A172 (cell line): ENCODE data around the gene BTBD2. TPM values are rescaled to one million over a fixed set of nuclear protein-coding genes. Genes with fewer than 3 reads are reported as not detected.
A peak's percentile ranks its signal among the peaks of the same experiment; 100 is the strongest.
"Not testable (repeated sequence)": the region's sequence is repeated elsewhere in the genome, so short reads cannot be mapped to it uniquely, and the experiment has no call there.

Experiments used
- DNase-seq: peaks from one replicate; pipeline ENCODE4 v3.0.0-alpha.2; 2015; ENCODE audit warnings: low spot score
- total RNA-seq: library from RNA; depleted of rRNA; stranded (reverse); fragments of >200 nt; shearing (Covaris generic); gene quantifications from 2 replicates; pipeline ENCODE4 v1.2.3, GENCODE V29; 2014

The BTBD2 gene
- total RNA-seq, 1 experiment from 2014 or later, result 60.4 TPM

DNA sequence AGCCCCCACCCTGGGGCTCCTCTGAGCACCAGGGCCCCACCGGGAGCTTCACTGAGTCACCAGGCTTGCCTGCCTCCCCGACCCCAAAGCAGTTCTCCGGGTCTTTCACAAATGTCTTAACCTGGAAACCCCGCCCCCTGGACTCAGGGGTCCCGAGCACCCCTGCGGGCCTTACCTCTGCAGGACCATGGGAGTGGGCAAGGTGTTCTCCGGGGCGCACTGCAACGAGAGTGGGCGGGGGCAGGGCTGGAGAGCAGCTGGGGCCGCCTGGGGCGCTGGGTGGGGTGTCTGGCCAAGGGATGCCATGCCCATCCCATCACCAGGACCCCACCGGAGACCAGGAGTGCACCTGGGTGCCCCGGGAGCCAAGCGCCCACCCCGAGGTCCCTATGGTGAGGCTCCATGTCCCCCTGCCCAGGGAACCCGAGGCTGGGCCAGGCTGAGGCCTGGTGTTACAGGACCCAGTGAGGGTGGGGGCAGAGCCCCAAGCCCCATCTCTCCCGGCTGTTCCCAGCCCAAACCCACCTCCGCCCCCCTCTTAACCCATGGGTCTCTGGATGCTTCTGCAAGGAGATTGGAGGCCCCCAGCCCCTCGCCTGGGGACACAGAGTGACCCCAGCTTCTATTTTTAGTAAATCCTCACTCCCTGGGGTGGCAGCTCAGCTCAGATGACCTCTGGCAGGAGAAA, 24.6 kb upstream of the BTBD2 start:
- no peak for DNase-seq

DNA sequence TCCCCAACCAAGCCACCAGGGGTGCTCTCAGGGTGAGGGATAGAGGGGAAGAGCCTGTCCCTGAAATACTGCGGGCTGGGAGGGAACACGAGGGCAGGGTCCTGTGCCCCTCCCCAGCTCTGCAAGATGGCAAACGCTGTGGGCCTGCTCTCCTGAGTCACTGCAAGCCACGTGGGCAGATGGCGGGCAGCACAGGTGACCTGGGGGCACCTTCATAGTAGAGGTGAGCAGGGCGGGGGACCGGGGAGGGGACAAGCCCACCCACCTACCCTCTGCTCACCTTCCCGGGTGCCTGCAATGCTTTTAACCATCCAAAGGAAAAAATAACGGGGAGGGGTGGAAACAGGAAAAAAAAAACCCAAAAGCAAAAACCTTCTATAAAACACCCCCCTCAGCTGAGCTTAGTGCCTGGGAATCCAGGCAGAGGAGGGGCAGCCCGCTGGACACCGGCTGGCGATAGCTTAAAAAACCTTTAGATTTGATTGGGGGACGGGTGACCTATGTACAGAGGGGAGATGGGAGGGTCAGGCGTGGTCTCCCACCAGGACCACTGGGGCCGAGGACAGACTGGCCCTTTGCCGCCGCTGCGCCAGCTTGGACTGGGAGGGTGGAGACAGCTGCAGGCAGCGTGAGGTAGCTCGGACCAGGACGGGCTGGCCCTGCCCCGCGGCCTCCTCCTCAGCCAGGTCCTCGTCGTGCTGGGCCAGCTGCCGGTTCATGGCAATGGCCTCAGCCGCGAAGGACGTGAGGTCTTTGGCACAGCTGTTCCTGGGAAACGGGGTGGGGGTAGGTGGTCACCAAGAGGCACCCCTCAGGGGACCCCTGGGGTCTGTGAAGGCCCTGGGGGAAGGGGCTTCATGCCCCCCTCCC, 23.8 kb upstream of the BTBD2 start:
- DNase-seq, result no peak

DNA sequence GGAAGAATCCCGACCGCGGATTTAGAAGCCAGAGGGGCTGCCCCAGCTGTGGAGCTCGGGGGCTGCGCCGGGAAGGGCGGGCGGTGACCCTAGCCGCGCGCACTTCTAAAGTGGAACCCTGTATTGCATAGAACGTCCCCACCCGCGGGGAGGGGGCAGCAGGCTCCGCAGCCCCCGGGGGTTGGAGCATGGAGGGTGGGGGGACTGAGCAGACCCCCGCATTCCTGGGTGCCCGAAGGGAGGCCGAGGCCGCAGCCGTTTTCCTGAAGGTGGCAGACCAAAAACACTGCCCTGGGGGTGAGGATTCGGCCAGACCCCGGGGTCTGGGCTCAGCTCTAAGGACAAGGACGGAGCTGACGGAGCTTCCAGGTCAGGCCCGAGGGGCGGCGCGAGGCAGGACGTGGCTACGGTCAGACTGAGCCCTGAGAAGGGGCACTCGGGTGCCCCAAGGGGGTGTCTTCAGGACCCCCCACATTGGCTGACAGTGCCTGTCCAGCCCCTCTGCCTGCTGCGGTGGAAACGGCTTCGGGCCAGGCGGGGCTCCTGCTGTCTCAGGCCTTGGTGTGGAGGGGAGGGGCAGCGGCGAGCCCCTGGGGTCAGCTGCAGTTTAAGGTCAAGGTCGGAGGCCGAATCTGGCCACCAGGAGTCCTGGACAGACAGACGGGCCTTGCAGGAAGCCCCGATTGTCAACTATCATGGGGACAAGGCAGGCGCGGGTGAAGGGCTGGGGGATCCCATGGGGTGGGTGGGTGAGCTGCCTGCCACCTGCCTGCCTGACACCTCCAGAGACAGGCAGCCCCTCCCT, 23.0 kb upstream of the BTBD2 start:
- DNase-seq, result no peak

DNA sequence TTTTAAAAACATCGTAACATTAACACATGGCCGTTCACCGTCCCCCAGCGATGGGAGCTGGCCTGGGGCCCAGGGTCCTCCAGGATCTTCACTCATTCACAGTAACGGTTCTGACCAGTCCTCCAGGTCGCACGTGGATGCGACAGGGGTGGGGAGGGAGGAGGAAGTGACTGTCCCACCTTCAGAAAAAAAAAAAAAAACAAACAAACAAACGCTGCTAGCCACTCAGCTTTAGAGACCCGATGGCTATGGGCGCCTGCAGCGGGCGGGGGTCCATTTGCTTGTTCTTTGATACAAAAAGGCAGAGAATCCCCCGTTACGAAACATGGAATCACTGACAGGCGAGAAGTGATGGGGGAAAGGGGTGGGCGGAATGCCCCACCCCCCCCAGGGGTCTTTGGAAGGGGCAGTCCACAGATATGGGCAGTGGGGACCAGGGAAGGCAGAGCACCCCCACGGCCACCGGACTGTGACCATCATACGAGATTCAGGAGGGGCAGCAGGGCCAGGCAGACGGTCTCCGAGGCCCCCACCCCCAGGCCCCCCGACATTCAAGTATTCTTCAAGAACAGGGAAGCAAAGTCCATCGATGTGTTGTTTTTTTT, 22.2 kb upstream of the BTBD2 start:
- DNase-seq, result no peak

DNA sequence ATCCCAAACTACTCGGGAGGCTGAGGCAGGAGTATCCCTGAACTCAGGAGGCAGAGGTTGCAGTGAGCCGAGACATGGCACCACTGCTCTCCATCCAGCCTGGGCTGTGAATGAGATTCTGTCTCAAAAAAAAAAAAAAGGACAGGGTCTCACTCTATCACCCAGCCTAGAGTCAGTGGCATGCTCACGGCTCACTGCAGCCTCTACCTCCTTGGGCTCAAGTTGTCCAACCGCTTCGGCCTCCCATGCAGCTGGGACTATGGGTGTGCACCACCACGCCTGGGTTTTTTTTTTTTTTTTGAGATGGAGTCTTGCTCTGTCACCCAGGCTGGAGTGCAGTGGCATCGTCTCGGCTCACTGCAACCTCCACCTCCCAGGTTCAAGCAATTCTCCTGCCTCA, 20.9 kb upstream of the BTBD2 start:
- DNase-seq, result no peak

DNA sequence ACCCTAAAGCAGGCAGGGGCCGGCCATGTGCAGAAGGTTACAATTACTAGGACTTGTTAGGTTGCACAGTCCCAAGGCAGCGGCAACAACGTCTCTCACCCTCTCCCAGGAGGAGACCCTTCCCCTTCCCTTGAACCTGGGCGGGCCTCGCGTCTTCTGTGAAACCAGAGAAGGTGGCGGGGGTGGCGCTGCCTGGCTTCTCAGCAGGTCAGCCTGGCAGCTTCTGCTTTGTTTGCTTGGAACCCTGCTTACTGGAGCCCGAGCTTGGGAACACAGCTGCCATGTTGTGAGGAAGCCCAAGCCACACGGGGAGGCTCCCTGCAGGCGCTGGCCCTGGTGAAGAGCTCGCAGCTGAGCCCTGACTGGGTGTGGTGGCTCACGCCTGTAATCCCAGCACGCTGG, 20.1 kb upstream of the BTBD2 start:
- no peak for DNase-seq

DNA sequence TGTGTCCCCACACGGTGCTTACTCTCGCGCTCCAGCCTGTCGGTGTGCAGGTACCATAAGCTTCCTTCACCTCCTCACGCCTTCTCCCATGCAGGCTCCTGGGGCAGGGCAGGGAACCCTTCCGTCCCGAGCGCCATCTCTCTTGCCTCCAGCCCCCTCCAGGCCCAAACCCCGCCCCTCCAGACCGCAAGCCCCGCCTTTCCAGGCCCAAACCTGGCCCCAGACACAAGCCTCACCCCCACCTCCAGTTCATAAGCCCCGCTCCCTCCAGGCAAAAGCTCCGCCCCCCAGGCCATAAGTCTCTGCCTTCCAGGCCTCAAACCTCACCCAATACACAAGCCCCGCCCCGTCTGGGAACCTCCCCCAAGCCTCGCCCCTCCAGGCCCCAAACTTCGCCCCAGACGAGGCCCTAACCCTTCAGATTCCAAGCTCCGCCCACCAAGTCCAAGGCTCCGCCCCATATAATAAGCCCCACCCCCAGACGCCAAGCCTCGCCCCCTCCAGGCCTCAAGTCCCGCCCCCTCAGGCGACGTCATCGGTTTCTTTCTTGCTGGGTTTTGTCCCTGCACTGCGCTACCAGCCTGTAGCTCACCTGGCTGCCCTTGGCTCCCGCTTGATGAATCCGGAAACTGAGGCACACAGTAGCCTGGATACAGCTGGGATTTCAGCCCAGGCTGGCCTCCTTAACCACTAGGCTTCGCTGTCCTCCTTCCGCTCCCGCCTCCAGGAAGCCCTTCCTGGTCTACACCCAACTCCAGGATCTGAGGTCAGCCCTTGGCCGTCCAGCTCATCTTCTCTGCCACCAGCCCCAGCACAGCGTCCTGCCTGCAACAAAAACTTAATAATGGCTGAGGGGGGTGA, 19.4 kb upstream of the BTBD2 start:
- DNase-seq, result no peak

DNA sequence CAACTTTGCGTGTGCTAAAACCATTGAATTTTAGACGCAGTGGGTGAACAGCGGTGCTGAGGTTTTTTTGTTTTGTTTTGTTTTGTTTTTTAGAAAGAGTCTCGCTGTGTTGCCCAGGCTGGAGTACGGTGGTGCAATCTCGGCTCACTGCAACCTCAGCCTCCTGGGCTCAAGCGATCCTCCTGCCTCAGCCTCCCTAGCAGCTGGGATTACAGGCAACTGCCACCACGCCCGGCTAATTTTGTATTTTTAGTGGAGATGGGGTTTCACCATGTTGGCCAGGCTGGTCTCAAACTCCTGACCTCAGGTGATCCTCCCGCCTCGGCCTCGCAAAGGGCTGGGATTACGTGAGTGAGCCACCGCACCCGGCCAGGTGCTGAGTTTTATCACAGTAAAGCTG, 18.7 kb upstream of the BTBD2 start:
- DNase-seq, result not testable (repeated sequence)

DNA sequence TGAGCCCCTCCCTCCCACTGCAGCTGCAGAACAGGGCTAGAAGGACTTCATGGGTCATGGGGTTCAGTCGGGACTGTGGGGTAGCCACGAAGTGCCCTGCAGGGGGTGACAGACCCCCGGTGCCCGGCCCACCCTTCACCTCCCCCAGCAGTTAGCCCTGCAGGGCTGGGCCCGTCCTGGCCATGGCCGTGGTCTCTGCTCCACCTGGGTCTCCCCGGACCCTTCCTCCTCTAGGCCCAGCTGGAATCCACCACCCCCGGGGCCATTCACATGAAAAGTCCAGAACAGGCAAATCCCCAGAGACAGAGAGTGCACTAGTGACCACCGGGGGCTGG, 18.3 kb upstream of the BTBD2 start:
- DNase-seq, result no peak

DNA sequence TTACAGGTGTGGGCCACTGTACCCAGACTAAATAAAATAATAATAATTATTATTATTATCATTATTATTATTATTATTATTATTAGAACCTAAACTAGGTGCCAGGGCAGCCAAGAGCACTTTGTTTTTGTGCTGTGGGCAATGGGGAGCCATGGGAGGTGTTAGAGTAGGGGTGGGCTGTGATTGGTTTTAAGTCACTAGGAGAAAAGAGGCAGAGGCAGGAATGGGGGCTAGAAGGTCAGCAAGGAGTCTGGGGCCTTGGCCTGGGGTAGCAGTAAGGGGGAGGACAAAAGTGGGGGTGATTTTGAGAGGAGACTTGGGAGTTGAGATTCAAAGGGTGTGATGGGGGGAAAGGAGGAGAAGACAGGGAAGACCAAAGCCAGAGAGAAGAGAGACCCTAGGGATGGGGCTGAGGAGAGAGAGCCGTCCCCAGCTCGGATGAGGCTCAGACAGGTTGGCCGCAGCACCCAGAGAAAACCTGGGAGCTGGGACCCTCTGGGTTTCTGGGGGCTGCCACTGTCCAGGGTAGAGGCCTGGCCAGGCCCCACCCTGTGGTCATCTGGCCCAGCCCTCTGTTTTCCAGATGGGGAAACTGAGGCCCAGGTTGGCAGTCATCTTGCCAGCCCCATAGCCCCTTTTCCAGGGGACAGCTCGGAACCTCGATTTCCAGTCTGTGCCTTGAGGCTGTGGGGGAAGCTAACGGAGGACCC, 17.8 kb upstream of the BTBD2 start:
- no peak for DNase-seq

DNA sequence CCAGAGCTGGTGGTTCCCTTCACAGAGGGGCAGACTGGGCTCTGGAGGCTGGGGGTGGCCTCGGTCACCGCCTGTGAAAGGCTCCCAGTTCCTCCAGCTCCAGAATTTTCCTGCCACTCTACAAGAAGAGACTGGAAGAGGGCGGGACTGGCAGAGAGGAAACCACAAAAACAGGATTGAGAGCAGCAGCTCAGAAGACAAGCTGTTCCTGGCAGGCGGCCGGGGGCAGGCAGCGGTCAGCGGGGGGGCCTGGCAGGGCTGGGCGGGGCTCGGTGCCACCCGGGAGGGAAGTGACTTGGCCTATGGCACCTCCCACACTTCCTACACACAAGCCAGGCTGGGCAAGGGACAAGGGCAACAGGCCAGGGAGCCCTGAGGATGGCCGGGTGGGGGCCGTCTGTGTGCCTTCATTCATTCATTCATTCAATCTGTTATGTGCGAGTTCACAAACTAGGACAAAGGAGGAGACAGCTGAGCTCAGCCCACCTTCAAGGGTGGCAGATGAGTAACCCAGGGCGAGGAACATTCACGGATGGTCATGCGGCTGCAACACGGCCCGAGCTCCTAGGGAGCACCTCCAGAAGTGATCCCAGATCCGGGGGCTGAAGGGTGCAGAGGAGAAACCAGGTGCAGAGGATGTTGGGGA, 16.9 kb upstream of the BTBD2 start:
- DNase-seq, result peak; percentile 96

DNA sequence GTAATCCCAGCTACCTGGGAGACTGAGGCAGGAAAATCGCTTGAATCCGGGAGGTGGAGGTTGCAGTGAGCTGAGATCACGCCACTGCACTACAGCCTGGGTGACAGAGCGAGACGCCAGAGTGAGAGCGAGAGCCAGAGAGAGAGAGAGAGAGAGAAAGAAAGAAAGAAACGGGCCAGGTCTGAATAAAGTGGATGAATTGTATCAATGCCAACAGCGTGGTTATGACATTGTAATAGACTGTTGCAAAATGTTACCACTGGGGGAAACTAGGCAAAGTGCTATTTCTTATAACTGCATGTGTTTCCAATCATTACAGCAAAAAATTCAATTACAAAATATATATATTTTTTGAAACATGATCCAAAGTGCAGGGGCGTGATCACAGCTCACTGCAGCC, 11.8 kb upstream of the BTBD2 start:
- DNase-seq, result peak; percentile 52

DNA sequence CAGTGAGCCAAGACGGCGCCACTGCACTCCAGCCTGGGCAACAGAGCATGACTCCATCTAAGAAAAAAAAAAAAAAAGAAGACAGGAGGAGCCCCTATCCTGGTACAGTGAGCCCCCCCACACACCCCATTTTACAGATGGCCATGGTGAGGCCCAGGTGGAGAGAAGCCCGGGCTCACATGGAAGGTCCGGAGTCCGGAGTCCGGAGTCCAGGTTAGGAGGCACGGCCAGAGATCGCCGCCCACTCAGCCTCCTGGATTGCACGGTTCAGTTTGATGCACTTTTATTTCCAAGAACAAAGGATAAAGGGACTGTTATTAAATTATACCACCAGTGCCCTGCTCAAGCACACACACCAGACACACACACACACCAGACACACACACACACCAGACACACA, 11.3 kb upstream of the BTBD2 start:
- DNase-seq, result no peak

DNA sequence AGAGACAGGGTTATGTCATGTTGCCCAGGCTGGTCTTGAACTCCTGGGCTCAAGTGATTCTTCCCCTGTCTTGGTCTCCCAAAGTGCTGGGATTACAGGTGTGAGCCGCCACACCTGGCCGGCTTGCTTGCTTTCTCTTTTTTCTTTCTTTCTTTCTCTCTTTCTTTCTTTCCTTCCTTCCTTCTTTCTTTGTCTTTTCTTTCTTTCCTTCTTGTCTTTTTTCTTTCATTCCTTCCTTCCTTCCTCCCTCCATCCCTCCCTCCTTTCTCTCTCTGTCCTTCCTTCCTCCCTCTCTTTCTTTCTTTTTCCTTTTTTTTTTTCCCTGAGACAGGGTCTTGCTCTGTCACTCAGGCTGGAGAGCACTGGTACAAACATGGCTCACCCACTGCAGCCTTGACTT, 6.8 kb upstream of the BTBD2 start:
- no peak for DNase-seq

DNA sequence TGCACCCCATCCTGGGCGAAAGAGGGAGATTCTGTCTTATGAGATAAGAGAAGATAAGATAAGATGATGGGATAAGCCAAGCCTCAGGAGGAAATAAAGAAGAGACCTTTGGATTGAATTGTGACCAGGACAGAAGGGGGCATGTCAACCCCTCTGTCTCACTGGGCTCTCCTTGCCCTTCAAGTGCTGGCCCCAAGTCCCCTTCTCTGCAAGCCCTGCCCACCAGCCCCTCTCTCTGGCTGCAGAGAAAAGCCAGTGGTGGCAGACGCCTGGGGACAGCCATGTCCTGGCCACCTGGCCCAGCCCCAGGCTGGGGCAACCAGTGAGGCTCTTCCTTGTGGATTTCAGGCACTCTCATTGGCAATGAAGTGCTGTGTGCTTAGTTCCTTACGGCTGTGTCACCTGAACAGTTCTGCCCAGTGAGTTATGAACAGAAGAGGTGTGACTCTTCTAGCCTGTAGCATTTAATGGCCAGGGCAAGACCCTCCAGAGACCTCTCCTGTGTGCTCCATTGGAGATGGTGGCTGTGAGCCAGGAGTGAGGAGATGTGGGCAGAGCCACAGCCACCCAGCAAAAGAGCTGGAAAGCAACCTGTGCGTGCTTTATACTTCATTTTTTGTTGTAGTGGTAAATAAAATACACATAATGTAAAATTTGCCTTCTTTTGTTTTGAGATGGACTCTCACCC, 6.1 kb upstream of the BTBD2 start:
- DNase-seq, result no peak

DNA sequence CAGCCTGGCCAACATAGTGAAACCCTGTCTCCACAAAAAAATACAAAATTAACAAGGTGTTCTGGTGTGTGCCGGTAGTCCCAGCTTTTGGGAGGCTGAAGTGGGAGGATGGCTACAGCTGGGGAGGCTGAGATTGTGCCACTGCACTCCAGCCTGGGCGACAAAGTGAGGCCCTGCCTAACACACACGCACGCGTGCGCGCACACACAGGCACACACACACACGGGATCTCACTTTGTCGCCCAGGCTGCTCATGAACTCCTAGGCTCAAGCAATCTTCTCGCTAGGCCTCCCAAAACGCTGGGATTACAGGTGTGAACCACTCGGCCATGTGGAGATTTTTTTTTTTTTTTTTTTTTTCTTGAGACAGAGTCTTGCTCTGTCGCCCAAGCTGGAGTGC, 3.2 kb upstream of the BTBD2 start:
- DNase-seq, result no peak

DNA sequence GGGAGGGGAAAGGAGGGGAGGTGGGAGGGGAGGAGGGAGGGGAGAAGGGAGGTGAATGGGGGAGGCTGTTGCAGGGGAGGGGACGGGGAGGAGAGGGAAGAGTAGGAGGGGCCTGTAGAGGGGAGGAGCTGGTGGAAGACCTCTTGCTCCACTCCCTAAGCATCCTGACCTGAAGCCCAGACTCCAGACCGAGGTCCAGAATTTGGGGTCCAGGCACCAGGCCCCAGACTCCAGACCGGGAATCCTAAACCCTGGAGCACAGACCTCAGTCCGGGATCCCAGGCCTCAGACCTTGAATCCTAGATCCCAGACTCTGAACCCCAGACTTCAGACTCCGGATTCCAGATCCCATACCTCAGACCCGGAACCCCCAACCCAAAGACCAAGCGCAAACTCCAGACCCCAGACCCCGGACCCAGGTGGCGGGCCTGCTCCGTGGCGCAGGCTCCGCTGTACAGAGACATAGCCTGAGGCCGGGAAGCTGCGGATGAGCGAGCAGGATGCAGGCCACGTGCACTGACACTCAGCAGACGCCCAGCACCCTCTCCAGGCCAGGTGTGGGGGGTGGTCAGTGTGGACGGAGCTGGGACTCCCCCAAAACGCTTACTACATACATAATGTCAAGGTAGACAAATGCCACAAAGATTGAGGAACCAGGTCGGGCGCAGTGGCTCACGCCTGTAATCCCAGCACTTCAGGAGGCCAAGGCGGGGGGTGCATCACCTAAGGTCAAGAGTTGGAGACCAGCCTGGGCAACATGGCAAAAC, 710 bp upstream of the BTBD2 start:
- peak; percentile 84 for DNase-seq

DNA sequence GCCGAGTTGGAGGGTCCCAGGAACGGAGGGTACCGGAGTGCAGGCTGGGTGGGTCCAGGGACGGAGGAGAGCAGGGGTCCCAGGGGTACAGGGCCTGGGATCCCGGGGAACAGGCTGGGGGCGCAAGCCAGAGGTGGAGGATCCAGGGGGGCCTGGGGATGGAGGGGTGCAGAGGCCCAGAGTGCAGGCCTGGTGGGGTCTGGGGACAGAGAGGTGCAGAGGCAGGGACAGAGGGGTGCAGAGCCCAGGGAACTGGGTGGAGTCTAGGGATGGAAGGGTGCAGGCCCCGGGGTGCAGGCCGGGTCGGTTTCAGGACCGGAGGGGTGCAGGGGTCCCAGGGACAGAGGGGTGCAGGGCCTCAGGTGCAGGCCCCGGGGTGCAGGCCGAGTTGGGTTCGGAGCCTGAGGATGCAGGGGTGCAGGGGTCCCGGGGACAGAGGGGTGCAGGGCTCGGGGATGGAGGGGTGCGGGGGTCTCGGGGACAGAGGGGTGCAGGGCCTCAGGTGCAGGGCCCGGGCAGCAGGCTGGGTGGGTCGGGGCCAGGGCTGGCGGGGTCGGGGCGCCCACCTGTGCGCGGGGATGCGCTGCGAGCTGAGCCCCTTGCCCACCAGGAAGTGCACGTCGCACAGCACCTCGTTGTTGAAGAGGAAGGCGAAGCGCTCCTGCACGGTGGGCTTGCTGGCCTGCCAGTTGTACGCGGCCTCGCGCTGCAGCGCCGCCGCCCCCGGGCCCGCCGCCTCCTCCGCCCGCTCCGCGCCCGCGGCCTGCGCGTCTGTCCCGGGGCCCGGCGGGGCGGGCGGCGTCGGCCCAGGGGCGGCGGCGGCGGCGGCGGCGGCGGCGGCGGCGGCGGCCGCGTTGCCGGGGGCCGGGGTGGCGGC, 545 bp downstream of the BTBD2 start:
- no peak for DNase-seq
